A549 (cell line): ENCODE measurements around the gene CDKN2A.

Source experiments
- ZNF302 ChIP-seq: fragments of 250-450 bp; sonication (Bioruptor Pico); IDR thresholded peaks from 2 replicates; pipeline ENCODE4 v1.9.0; 2021; ENCODE audit warnings: inconsistent platforms, mild to moderate bottlenecking, moderate library complexity
- TF ChIP-seq, protein P1 (sequence below): fragments of >200 bp; sonication (Bioruptor Twin); formaldehyde crosslinking; IDR thresholded peaks from 3 replicates; pipeline ENCODE4 v1.5.1; 2016

DNA sequence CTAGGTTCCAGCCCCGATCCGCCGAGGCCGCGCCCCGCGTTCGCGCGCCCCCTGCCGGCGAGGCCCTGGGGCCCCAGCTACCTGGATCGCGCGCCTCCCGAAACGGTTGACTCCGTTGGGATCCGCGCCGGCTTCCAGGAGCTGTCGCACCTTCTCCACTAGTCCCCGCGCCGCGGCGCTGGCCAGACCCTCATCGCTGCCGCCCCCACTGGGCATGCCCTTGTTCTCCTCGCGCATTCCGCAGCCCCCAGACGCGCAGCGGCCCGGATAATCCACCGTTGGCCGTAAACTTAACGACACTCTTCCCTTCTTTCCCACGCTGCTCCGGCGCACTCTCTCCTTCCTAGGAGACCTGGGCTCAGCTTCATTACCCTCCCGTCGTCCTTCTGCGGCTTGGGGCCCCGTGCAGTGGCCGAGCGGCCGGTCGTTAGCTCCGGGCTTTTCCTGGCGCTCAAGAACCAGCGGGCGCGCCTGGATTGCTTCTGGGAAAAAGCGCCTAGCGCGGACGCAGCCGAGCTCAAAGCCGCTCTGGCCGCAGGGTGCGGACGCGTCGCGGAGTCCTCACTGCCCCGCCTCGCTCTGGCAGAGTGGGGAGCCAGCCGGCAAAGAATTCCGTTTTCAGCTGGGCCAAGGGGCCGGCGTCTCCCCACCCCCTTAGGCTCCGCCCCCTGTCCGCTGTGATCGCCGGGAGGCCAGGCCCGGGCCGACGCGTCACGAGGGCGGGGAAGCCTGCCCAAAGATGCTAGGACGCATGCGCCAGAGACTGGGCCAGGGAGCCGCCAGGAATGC, 14.7 kb upstream of the CDKN2A start, which contains the start of gene CDKN2B:
- TF ChIP-seq, protein P1, sequence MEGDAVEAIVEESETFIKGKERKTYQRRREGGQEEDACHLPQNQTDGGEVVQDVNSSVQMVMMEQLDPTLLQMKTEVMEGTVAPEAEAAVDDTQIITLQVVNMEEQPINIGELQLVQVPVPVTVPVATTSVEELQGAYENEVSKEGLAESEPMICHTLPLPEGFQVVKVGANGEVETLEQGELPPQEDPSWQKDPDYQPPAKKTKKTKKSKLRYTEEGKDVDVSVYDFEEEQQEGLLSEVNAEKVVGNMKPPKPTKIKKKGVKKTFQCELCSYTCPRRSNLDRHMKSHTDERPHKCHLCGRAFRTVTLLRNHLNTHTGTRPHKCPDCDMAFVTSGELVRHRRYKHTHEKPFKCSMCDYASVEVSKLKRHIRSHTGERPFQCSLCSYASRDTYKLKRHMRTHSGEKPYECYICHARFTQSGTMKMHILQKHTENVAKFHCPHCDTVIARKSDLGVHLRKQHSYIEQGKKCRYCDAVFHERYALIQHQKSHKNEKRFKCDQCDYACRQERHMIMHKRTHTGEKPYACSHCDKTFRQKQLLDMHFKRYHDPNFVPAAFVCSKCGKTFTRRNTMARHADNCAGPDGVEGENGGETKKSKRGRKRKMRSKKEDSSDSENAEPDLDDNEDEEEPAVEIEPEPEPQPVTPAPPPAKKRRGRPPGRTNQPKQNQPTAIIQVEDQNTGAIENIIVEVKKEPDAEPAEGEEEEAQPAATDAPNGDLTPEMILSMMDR, result no peak
- TF ChIP-seq ZNF302, result no peak
